Motor neuron (in vitro differentiated cells): ENCODE results near the gene LONRF3. TPM values are rescaled to one million over a fixed set of nuclear protein-coding genes. Genes with fewer than 3 reads are reported as not detected.

Source experiments
- ATAC-seq, 8 experiments: fragments of 200-7000 bp; cut with Tn5 transposase; replicated peaks in 6 of 8; 2 replicates each; pipeline ENCODE4 v1.8.0; 2021; ENCODE audit warnings: mild to moderate bottlenecking in 8 of 8, moderate library complexity in 8 of 8
- H3K27ac ChIP-seq, 2 donors: fragments of 250-450 bp; sonication (Bioruptor Pico); 2 replicates each; pipeline ENCODE4 v1.9.0; 2021; ENCODE audit warnings: antibody characterized with exemption in 2 of 2, mild to moderate bottlenecking in 2 of 2, moderate library complexity in 1 of 2
- H3K4me1 ChIP-seq, 2 donors: fragments of 250-450 bp; sonication (Bioruptor Pico); replicated peaks in 1 of 2; 2 replicates each; pipeline ENCODE4 v1.6.1; 2021; ENCODE audit warnings: antibody characterized with exemption in 2 of 2, mild to moderate bottlenecking in 2 of 2, moderate library complexity in 1 of 2
- H3K4me3 ChIP-seq, 5 donors: fragments of 250-450 bp; sonication (Bioruptor Pico); 2 replicates each; pipeline ENCODE4 v1.9.0; 2021; ENCODE audit warnings: antibody characterized with exemption in 5 of 5, mild to moderate bottlenecking in 5 of 5, moderate library complexity in 4 of 5
- WGBS, 10 experiments: fragments of 450-650 bp; shearing (Covaris generic); methylation state at CpG; one replicate each; pipeline ENCODE4 v1.0.0; 2022; 5-methylcytosine and 5-hydroxymethylcytosine counted together
- in situ Hi-C, 9 experiments: fragments of 400-800 bp; cut with MboI; loops; one replicate each; pipeline ENCODE4 v1.15.0; 2021; ENCODE audit warnings: low sequenced_read_pairs in 9 of 9, low pct_unique_long_range_greater_than_20kb in 2 of 9; ENCODE audit not compliant: unreplicated experiment in 9 of 9
- total RNA-seq, 8 experiments: library from RNA; unstranded; fragments of 300-600 nt; gene quantifications; 2 replicates each; pipeline versions ENCODE4 v1.2.3 to v1.2.4, GENCODE V29; 2022

LONRF3 gene
- total RNA-seq, 8 experiments from 2014 or later = 0.22 to 4.8 (median 1.4) TPM; not detected in 1

- ATAC-seq = no peak
- 55 to 100% (median 88%) methylated on average over 1 to 7 of the region's 7 CpGs; no CpG with 5 or more reads in 4 of the 10 experiments for WGBS, 10 experiments
- H3K4me1 ChIP-seq = no peaks in the 10 kb centered on the region
- no peak overlapping the region for H3K4me3 ChIP-seq
- in situ Hi-C loops = loop anchor here in 1 of 9 experiments (25.0 kb wide), 1 partner anchor 201 kb away; no protein-coding TSS in a partner anchor
- H3K27ac ChIP-seq = no peak overlapping the region
Measured at GRCh38 chrX:119063428-119063827, 89.0 kb downstream of the LONRF3 start.

GRCh38 chrX:119067023-119067739 is 92.8 kb downstream of the LONRF3 start:
- peak; percentile 23 to 84 (median 58) for ATAC-seq
- in situ Hi-C loops = loop anchor here in 1 of 9 experiments (25.0 kb wide), 1 partner anchor 205 kb away; no protein-coding TSS in a partner anchor

More at GRCh38 chrX:119067023-119067739, 92.8 kb downstream of the LONRF3 start:
- WGBS, 10 experiments = 0 to 10% (median 3%) methylated on average over 1 to 5 of the region's 7 CpGs; no CpG with 5 or more reads in 6 of the 10 experiments
- Histone ChIP-seq H3K4me3 (no peak overlapping the region), H3K27ac (no peak overlapping the region), H3K4me1 (no peaks in the 10 kb centered on the region)

Other genes with a start within 250 kb of the LONRF3 start
- 10 to 100 TPM in 4 of 8 experiments, 1 to 10 TPM in 3, under 1 TPM in 1; 0.92 to 38.6 (median 9.4) TPM for gene IL13RA1, start 247.0 kb upstream of the LONRF3 start, total RNA-seq
- 10 to 100 TPM in 5 of 8 experiments, under 1 TPM in 1, not detected in 2; 0.10 to 36.1 (median 31.2) TPM for gene ZCCHC12, start 150.8 kb upstream of the LONRF3 start, total RNA-seq
- gene CT47C1, start 98.4 kb downstream of the LONRF3 start, total RNA-seq = under 1 TPM in 1 of 8 experiments, not detected in 7; 0.57 TPM
- under 1 TPM in 6 of 8 experiments, not detected in 2; 0.04 to 0.14 (median 0.06) TPM for gene KIAA1210, start 153.2 kb downstream of the LONRF3 start, total RNA-seq